Sciatic nerve (tissue), 2 donors: ENCODE data around the gene MAP4K4. TPM values are rescaled to one million over a fixed set of nuclear protein-coding genes. Genes with fewer than 3 reads are reported as not detected.

ENCODE experiments used
- ATAC-seq: fragments of 200-7000 bp; cut with Tn5 transposase; one replicate; pipeline ENCODE4 v1.9.1; 2020; ENCODE audit warnings: mild to moderate bottlenecking, moderate library complexity
- DNase-seq: peaks from one replicate; pipeline ENCODE4 v3.0.0-alpha.2; 2020; ENCODE audit warnings: low spot score
- intact Hi-C: fragments of 100-400 bp; cut with DNase I; formaldehyde crosslinking; loops from one replicate; pipeline ENCODE4 v1.14.2; 2022
- total RNA-seq: library from RNA; stranded (reverse); fragmentation: NEBNext Ultra II Directional; extraction: Animal tissue kit (Norgen Biotek cat#: 25700); gene quantifications from one replicate; pipeline ENCODE4 v1.2.1, GENCODE V29; 2021
- donor health status: DM: no; HTN: no; CAD: no.
- donor health status: DM: no; HTN: no; CAD: no.

The MAP4K4 gene
- total RNA-seq, 1 donor from 2014 or later, result 140 TPM

DNA sequence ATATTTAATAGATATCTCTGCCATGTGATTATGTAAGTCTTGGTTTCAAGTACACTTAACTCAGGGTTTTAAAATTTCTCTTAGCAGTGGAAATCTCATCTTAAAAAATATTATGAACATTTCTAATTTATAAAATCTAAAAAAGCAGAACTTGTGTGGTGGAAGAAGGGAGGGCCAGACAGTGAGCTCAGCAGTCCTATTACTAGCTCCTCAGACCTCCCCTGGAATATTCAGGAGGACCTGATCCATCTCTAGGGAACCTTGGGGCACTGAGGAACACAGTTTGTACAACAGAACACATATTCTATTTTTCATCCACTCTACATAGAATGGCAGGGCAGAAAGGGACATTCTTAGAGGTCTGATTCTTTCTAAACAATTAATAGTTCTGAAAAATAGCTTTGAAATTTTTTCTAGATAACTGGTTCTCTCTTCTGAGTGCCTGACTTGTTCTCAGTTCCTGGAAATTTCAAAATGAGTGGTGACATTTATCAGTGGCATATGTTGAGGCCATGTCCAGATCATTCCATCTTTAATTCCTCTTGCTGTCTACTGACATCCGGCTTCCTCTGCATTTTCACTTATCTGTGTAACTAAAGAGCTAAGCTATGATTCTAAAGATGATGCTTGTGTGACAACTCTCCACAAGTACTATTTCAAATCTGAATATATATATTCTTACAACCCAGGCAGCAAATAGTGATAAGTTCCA lies 8.2 kb upstream of the MAP4K4 start:
- intact Hi-C loops, result no loop called here
- no peak for ATAC-seq
- no peak for DNase-seq

DNA sequence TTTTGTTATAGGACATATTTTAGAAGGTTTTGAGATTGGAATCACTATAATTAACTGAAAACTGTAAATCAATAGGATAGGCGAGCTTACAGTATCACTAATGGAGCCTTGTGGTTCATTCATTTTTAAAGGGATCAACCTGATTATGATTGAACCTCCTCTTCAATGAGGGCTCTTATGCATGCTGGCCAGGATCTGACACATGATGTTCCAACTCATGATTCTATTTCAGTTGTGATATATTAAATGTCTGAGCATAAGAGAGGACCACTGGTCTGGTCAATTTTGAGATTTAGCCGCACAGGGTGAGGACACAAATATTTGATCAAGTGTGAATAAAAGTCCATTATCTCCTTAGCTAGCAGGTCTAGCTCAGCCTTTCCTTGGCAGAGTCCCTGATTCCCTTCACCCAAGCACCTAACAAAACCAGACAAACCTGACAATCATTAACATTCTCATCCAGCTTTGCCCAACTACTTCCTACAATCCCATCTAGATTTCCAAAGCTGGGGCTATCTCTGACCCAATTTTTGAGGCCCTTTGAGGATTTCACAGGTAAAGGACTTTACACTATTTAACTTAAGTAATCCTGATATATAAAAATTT lies 6.9 kb upstream of the MAP4K4 start:
- no peak for ATAC-seq
- intact Hi-C loops, result loop anchor here (10.0 kb wide), 1 partner anchor 134 kb away; no protein-coding TSS in a partner anchor
- no peak for DNase-seq

DNA sequence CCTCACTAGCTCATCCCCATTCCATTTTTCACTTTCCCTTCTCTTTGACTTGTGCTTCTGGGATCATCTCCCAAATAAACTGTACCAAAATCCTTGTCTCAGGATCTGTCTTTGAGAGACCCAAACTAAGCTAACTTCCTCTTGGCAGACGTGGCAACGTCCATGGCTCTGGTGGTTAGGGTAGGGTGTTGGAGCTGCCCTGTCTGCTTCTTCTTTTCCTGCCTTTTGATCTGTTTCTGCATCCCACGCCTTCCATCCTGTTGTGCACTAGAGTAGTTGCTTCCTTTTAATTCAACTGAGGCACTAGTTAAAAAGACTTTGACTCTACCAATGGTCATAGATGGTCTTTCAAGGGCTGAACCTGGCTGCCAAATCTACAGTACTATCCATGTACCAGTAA lies 5.5 kb upstream of the MAP4K4 start:
- no peak for ATAC-seq
- no peak for DNase-seq
- intact Hi-C loops, result loop anchor here (10.0 kb wide), 1 partner anchor 133 kb away; no protein-coding TSS in a partner anchor

DNA sequence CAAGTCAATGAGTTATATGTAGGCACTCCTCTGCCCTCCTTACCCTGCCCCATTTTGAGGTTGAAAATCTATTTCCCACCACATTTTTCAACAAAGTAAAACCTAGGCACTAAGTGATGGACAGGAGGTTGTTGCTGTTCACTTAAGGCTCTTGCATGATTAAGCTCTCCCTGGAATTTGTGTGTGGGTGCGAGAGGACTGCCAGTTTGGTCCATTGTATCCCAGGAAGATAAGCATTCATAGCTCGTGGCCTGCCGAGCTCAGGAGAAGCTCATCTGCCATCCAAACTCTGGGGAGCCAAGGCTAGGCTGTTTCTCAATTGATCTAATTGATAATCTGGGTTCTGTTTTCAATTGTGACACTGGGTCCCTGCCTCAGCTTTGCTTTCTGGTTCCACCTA lies 4.7 kb upstream of the MAP4K4 start:
- intact Hi-C loops, result loop anchor here (10.0 kb wide), 1 partner anchor 132 kb away; no protein-coding TSS in a partner anchor
- ATAC-seq (no peak), DNase-seq (no peak)

DNA sequence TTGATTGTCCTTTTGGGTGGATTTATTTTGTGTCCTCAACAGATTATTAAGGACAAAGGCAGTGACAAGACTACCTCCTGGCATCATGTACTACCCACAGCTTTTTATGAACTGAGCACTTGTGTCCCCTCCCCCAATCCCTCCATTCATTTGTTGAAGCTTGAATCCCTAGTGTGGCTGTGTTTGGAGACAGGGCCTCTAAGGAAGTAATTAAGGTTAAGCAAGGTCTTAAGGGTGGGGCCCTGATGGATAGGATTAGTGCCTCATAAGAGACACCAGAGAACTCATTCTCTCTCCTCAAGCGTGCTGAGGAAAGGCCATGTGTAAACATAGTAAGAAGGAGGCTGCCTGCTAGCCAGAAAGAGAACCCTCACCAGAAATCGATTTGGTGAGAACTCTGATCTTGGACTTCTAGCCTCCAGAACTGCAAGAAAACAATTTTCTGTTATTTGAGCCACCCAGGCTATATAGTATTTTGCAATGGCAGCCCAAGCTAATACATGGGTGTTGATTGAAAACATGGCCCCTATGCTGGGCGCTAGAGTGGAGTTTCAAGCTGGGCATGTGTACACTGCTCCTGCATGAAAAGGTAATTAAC lies 3.4 kb upstream of the MAP4K4 start:
- ATAC-seq, result no peak

DNA sequence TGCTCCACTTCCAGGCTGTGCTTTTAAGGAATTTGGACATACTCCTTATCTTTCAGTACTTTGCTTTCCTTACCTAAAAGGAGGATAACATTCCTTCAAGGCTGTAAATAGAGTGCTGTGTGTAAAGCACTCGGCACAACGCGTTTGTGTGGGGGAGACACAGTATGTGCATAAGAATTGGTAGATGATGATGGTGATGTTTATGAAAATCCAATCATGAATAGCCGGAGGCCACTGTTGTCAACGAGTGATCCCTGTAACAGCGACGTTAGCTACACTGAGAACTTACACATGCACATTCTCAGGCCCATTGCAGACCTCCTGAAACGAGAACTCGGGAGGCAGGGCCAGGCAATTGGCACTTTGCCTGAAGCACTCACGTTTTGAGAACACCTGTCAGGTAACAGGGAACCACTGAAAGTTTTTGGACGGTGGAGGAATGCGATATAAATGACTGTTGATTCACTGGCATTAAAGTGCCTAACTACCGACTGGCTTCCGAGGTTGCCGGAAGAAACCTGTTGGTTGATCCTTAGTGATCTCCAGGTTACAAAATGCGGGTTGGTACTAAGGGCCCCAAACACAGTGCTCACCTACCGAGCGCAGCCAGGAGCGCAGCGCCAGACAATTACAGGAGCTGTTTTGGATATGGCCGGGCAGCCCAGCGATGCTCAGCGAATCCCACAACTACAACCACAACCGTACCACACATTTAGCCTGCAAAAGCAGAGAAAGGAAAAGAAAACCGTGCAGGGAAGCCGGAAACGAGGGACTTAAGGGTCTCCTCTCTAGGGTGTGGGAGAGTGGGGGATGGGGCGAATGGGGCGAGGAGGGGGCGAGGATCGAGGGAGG lies 1.0 kb upstream of the MAP4K4 start:
- intact Hi-C loops, result loop anchor here (10.0 kb wide), 1 partner anchor 128 kb away; no protein-coding TSS in a partner anchor
- peak; percentile 64 for DNase-seq
- ATAC-seq, result peak; percentile 44

More for the DNA sequence above, 3.4 kb upstream of the MAP4K4 start:
- DNase-seq, result no peak
- intact Hi-C loops, result loop anchor here (10.0 kb wide), 1 partner anchor 131 kb away; no protein-coding TSS in a partner anchor

DNA sequence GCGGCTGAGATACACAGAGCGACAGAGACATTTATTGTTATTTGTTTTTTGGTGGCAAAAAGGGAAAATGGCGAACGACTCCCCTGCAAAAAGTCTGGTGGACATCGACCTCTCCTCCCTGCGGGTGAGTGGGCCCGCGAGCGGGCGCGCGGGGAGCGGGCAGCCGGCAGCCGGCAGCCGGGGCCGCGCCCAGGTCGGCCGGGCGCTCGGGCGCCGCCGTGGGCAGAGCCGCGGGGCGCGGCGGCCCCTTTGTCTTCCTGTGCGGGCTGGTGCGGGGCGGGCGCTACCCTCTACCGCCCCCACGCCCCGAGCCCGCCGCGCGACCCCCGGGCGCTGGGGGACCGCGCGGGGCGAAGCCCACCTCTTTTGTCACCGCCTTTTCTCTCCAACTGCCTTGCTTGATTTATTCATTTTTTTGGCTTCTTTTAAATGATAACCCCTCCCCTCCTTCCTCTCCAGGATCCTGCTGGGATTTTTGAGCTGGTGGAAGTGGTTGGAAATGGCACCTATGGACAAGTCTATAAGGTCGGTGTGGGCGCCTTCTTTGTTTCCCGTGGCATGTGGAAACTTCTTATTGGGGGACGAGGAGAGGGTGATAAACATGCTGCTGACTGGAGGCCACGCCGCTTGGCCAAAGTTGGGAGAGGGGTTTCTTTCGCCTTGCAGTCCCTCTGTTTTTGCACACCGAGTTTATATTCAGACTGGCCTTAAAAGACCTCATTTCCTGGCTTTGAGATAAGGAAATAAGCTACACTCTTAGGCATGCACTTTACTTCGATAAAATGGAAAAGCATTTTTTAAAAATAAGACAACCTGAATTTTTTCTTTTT lies 722 bp downstream of the MAP4K4 start:
- ATAC-seq, result no peak

DNA sequence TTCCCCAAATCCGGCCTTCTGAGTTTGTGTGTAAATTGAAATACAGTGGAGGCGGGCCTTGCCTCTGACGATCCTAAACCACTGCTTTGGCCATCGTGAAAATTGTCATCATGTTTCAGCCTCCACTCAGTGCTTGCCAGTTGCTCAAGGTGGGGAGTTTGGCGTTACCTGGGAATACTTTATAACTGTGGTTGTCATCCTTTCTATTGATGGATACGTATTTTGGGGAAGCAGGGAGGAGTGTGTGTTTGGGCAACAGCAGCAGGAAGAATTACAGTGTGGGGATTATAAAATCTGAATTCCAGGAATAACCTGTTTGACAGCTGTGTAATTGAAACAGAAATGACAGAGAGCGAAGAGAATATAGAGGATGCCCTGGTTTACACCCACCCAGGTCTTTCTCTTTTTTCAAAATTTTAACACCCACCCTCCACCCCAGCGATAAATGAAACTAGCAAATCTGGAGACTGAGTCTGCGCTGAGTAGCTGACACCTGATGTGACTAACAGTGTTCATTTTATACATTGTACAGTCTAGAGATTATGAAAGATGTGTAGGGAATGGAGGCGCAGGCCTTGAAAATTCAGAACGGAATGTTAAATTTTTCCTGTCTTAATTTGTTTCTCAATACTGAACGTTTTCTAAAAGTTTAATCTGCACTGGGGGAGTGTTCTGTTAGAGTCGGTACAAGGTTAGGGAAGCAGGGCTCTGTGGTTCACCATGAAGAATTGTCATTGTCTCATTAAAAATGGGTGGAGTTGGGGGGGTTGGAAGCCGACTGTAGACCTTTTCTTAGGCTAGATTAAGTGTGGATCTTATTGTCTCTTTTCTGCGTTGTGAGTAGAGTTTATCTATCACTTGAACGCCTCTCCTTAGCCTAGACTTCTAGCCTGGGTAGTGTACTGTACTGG lies 1.6 kb downstream of the MAP4K4 start:
- DNase-seq, result no peak
- intact Hi-C loops, result loop anchor here (10.0 kb wide), 1 partner anchor 126 kb away; no protein-coding TSS in a partner anchor
- peak; percentile 6 for ATAC-seq

More for the DNA sequence above, 722 bp downstream of the MAP4K4 start:
- no peak for DNase-seq
- intact Hi-C loops, result loop anchor here (10.0 kb wide), 1 partner anchor 127 kb away; no protein-coding TSS in a partner anchor

DNA sequence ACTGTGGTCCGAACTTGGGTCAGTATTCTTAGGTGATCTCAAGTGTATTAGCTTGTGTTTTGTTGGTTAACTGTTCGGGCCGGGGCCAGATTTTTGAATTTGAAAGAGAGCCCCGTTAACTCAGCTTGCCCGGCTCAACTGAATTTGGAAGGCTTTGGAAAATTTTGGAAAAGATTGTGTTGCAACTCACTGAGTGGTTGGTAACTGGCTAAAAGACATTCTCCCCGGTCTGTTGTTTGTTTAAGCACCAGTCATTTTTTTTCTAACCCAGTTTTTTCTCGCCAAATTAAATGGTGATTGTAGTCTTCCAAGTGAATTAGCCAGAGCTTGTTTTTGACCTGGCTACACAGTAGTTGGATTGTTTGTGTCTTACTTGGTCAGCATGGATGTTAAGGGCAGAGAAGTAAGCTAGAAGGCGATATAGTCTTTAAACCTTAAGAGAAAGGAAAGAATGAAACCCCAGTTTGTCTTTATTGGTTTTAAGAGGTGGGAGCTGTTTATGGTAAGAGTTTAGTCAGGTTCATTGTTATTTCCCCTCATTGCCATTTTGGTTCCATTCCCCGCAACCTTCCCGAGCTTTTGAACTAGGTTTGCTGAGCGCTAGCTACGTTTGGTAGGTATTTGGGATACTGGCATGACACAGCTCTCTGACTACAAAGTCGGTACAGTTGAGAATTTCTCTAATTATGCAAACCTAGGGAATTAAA lies 2.4 kb downstream of the MAP4K4 start:
- intact Hi-C loops, result loop anchor here (10.0 kb wide), 1 partner anchor 125 kb away; no protein-coding TSS in a partner anchor
- ATAC-seq, result peak; percentile 1

DNA sequence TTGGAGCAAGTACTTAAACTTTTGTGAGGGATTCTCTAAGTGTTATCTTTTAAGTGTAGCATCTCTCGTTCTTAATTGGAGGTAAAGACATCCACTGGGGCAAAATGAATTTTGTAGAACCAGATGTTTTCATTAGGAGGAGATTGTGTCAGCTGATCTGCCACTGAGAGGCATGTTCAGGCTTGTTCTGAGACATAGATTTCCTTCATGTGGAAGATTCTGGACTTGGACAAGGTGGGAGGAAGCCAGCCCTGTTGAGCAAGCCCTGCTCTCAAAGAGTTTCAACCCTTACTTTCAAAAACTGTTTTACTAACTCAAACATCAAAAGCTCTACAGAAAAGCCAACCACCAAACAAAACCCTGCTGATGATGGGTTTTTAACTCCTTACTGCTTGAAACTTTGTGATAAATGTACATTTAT lies 6.5 kb downstream of the MAP4K4 start:
- DNase-seq (no peak), ATAC-seq (peak; percentile 85)
- intact Hi-C loops, result no loop called here

More for the DNA sequence above, 2.4 kb downstream of the MAP4K4 start:
- DNase-seq, result no peak

DNA sequence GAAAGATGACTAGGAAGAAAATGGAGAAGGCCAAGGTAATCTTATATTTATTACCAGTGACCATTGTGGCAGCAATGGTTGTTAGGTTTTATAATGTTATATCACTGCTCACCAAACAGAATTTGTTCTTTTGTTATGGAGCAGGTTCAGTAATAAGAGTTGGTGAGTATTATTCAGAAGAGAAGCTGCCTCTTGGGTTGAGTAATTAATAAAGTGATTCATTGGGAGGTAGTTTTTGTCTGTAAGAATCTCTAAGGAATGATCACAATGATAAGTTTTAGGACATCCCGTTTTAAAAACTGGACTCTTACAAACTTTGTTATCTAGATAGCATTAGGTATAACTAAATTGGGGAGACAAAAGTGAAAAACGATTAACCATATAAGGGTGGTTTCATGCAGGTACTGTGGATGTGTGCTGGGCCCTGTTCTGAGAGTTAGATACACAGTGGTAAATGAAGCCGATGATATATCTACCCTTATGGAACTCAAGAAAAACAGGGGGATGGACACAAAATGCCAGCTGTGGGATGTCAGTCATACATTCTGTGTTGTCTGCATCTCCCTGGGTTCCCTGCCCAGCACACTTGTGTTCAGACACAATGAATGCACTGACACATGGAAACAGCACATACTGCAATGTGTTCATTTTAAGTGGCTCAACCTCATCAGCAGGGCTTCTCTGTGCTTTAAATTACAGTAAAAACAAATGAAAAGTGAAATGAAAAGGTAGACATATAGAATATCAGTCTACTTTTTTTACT lies 7.5 kb downstream of the MAP4K4 start:
- ATAC-seq (no peak), DNase-seq (no peak)
- intact Hi-C loops, result no loop called here

DNA sequence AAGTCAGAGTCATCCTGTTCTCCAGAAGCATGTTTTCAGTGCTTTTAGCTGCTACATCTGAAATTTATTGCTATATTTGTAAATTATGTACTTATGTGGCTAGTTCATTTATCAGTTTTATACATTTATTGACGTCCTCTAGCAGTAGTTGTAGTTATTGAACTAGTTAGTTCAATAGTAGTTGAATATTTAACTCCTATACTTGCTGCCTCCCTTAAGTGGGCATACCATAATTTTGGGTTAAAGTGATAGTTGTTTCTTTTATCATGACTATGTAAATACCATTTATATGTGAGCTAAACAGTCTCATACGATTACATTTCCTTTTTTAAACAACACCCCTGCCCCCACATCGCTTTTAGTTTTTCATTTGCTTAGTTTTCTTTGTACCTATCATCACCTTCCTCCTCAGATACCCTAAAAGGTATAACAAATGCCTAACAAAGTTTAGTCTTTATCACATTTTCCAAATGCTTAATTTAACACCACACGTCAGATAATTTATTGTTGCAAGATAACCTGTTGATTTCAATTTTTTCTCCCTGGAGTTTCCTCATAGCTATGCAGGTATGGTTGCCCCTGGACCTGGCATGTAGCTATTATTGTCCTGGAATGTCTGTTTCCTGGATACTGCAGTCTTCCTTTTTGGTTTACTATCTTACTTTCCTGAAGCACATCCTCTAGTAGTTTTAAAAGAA lies 8.8 kb downstream of the MAP4K4 start:
- intact Hi-C loops, result no loop called here
- no peak for DNase-seq
- ATAC-seq, result no peak

DNA sequence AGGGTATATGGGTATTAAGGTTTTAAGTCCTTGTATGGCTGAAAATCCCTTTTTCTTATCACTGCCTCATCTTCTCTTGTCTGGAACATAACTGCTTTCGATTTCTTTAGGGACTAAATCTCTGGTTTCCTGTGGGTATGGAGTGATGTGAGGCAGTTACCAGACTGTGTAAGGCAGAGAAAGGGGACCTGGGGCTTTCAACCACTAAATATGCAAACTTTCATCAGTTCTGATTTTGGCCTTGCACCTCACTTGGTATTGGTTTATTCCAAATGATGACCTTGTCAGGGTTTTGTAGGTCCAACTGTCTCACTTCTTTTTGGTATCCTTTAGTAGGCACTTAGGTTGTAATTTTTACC lies 9.3 kb downstream of the MAP4K4 start:
- intact Hi-C loops, result no loop called here
- no peak for DNase-seq
- no peak for ATAC-seq

DNA sequence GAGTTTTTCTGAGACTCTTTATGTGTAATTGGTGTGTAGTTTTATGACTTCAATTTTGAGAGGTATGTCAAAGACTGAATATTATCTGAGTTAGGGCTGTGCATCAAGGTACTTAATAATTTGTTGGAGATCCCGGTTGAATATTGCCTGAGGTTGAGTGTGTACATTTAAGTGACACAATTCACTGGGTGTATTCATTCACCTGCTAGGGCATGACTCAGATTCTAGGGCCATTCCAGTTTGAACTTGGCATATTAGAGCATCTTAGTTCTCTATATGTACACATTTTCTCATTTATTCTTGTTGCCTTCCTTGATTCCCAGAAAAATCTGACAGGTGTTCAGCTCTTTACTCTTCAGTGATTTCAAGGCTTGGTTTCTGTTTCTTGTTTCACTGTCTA lies 12.5 kb downstream of the MAP4K4 start:
- ATAC-seq, result no peak
- no peak for DNase-seq
- intact Hi-C loops, result no loop called here
